ENCODE results near the gene REXO4.

DNA sequence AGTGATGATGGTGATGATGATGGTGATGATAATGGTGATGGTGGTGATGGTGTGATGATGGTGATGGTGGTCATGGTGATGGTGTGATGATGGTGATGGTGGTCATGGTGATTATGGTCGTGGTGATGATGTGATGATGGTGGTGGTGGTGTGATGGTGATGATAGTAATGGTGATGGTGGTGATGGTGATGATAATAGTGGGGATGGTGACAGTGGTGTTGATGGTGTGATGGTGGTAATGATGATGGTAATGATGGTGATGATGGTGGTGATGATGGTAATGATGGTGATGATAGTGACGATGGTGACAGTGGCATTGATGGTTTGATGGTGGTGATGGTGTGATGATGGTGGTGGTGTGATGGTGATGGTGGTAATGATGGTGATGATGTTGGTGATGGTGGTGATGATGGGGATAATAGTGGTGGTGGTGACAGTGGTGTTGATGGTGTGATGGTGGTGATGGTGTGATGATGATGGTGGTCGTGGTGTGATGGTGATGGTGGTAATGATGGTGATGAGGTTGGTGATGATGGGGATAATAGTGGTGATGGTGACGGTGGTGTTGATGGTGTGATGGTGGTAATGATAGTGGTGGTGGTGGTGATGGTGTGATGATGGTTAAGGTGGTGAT is 35.2 kb downstream of the REXO4 start:
- TF ChIP-seq, protein P1, sequence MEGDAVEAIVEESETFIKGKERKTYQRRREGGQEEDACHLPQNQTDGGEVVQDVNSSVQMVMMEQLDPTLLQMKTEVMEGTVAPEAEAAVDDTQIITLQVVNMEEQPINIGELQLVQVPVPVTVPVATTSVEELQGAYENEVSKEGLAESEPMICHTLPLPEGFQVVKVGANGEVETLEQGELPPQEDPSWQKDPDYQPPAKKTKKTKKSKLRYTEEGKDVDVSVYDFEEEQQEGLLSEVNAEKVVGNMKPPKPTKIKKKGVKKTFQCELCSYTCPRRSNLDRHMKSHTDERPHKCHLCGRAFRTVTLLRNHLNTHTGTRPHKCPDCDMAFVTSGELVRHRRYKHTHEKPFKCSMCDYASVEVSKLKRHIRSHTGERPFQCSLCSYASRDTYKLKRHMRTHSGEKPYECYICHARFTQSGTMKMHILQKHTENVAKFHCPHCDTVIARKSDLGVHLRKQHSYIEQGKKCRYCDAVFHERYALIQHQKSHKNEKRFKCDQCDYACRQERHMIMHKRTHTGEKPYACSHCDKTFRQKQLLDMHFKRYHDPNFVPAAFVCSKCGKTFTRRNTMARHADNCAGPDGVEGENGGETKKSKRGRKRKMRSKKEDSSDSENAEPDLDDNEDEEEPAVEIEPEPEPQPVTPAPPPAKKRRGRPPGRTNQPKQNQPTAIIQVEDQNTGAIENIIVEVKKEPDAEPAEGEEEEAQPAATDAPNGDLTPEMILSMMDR (IDR thresholded peaks at IDR 0.05) = no peak
- TF ChIP-seq POLR2A (IDR thresholded peaks at IDR 0.05) (no peak), EP300 (IDR thresholded peaks at IDR 0.05) (no peak)

All from tibial nerve (tissue), 4 donors.